OCI-LY7 (cell line): ENCODE results near the gene ITGA4. TPM values are rescaled to one million over a fixed set of nuclear protein-coding genes. Genes with fewer than 3 reads are reported as not detected.
A peak's percentile ranks its signal among the peaks of the same experiment; 100 is the strongest.

Experiments used
- BruUV-seq: library from RNA; stranded (reverse); fragments of 400-500 nt; replicated peaks from 2 replicates; lab custom pipeline; 2021; lab: Mats Ljungman, UMichigan
- CTCF ChIA-PET: fragments of 300-600 bp; sonication (Branson Sonifier 250); formaldehyde crosslinking; loops from one replicate; lab custom pipeline; 2022; ENCODE audit warnings: antibody characterized with exemption; ENCODE audit not compliant: unreplicated experiment; lab: Charles Lee
- POLR2A ChIA-PET: fragments of 300-600 bp; sonication (Branson Sonifier 250); formaldehyde crosslinking; loops from one replicate; lab custom pipeline; 2022; ENCODE audit warnings: antibody characterized with exemption; lab: Charles Lee
- DNase-seq: peaks from one replicate; pipeline ENCODE4 v3.0.0-alpha.2; 2015; ENCODE audit warnings: low spot score
- H2AFZ ChIP-seq: fragments of 200-600 bp; sonication (generic), shearing (Covaris generic); 2 replicates; pipeline ENCODE4 v1.6.1; 2014; ENCODE audit warnings: mild to moderate bottlenecking, antibody characterized with exemption, low read length, moderate library complexity
- H3K27ac ChIP-seq: fragments of 200-600 bp; sonication (generic); 2 replicates; pipeline ENCODE4 v1.5.1; 2014; ENCODE audit warnings: mixed run types, low read depth, mild to moderate bottlenecking, moderate library complexity, low read length, inconsistent platforms; ENCODE audit not compliant: poor library complexity, severe bottlenecking
- H3K36me3 ChIP-seq: fragments of 200-600 bp; sonication (generic); 2 replicates; pipeline ENCODE4 v1.6.1; 2014; ENCODE audit warnings: mild to moderate bottlenecking, antibody characterized with exemption, low read length, moderate library complexity, mixed read lengths; ENCODE audit not compliant: insufficient read depth
- H3K4me1 ChIP-seq: fragments of 200-600 bp; sonication (generic); 2 replicates; pipeline ENCODE4 v1.5.1; 2014; ENCODE audit warnings: mild to moderate bottlenecking, low read length; ENCODE audit not compliant: insufficient read depth, poor library complexity, severe bottlenecking
- H3K4me2 ChIP-seq: fragments of 200-600 bp; sonication (generic); 2 replicates; pipeline ENCODE4 v1.6.1; 2014; ENCODE audit warnings: mild to moderate bottlenecking, low read length
- H3K4me3 ChIP-seq: fragments of 200-600 bp; sonication (generic); 2 replicates; pipeline ENCODE4 v1.5.1; 2014; ENCODE audit warnings: mild to moderate bottlenecking, low read depth, low read length; ENCODE audit not compliant: poor library complexity, severe bottlenecking
- H3K79me2 ChIP-seq: fragments of 200-600 bp; sonication (generic); 2 replicates; pipeline ENCODE4 v1.6.1; 2016; ENCODE audit warnings: low read depth, mild to moderate bottlenecking, low read length, moderate library complexity, mixed read lengths; ENCODE audit not compliant: insufficient read depth
- H3K9me2 ChIP-seq: fragments of 200-600 bp; sonication (generic); 2 replicates; pipeline ENCODE4 v1.6.1; 2016; ENCODE audit warnings: mild to moderate bottlenecking, low read length, mixed read lengths; ENCODE audit not compliant: insufficient read depth
- H3K9me3 ChIP-seq: fragments of 200-600 bp; sonication (generic); 2 replicates; pipeline ENCODE4 v1.6.1; 2014; ENCODE audit warnings: mild to moderate bottlenecking, mixed run types, low read length, mixed read lengths
- H4K20me1 ChIP-seq: fragments of 200-600 bp; sonication (generic); 2 replicates; pipeline ENCODE4 v1.6.1; 2014; ENCODE audit warnings: mild to moderate bottlenecking, antibody characterized with exemption, low read length, moderate library complexity, mixed read lengths; ENCODE audit not compliant: insufficient read depth
- CTCF ChIP-seq: fragments of 200-600 bp; sonication (generic); conservative IDR thresholded peaks from 2 replicates; pipeline ENCODE4 v1.5.1; 2014; ENCODE audit warnings: mild to moderate bottlenecking, antibody characterized with exemption, low read length, moderate library complexity, mixed read lengths
- EZH2phosphoT487 ChIP-seq: fragments of 200-600 bp; sonication (generic); IDR thresholded peaks from 2 replicates; pipeline ENCODE4 v1.6.1; 2018; ENCODE audit warnings: low read depth, borderline replicate concordance, mild to moderate bottlenecking, mixed run types, antibody characterized with exemption, low read length, moderate library complexity, mixed read lengths
- intact Hi-C: fragments of 100-400 bp; cut with micrococcal nuclease; formaldehyde crosslinking; loops from one replicate; pipeline ENCODE4 v1.10.0; 2022; ENCODE audit not compliant: unreplicated experiment
- total RNA-seq, 2 experiments: library from RNA; depleted of rRNA in 1 of 2; stranded (reverse); fragments of >200 nt in 1 of 2; shearing (Covaris generic) in 1 of 2; gene quantifications; 2 replicates each; pipeline ENCODE4 v1.2.3, GENCODE V29; 2014 to 2022

The ITGA4 gene
- total RNA-seq, 2 experiments from 2014 or later = 53.5 to 55.1 TPM

- no peak for TF ChIP-seq EZH2phosphoT487
- no peak for TF ChIP-seq CTCF
- no peaks in the 10 kb centered on the region for H3K9me3 ChIP-seq
- peaks cover 22% of the 10 kb centered on the region for H3K4me1 ChIP-seq
- no TSS peak for BruUV-seq
- peaks cover 30% of the 10 kb centered on the region for H3K36me3 ChIP-seq
- H2AFZ ChIP-seq = no peak overlapping the region
- no peaks in the 10 kb centered on the region for H3K9me2 ChIP-seq
- no peak overlapping the region for H3K4me3 ChIP-seq
- no peak overlapping the region for H3K4me2 ChIP-seq
- CTCF ChIA-PET = interaction anchor here (0.6 to 1.5 kb wide), 6 partner anchors 8 to 162 kb away, joined by 3 to 4 read pairs (median 3); no protein-coding TSS in a partner anchor
- DNase-seq = no peak
- H3K79me2 ChIP-seq = peaks cover 45% of the 10 kb centered on the region; the same call in 1 of the 2 replicates
- intact Hi-C loops = loop anchor here (2.0 to 5.0 kb wide), 2 partner anchors 161 to 251 kb away; no protein-coding TSS in a partner anchor
- H3K27ac ChIP-seq = no peak overlapping the region
- POLR2A ChIA-PET = interaction anchor here (0.6 to 2.2 kb wide), 12 partner anchors 8 to 625 kb away, joined by 3 to 14 read pairs (median 3); partner anchors contain the start of gene ITGA4
- H4K20me1 ChIP-seq = no peaks in the 10 kb centered on the region
These were observed 8.6 kb downstream of the ITGA4 start for GRCh38 chr2:181465676-181466375.

- Histone ChIP-seq H3K79me2 (peaks cover 34% of the 10 kb centered on the region; the same call in 1 of the 2 replicates), H3K9me3 (no peaks in the 10 kb centered on the region), H3K27ac (no peak overlapping the region), H3K4me2 (no peak overlapping the region), H3K9me2 (no peaks in the 10 kb centered on the region), H3K4me1 (peaks cover 13% of the 10 kb centered on the region), H2AFZ (no peak overlapping the region), H3K36me3 (peaks cover 24% of the 10 kb centered on the region), H4K20me1 (no peaks in the 10 kb centered on the region), H3K4me3 (no peak overlapping the region)
- BruUV-seq = no TSS peak
- peak; percentile 80 for DNase-seq
- POLR2A ChIA-PET = interaction anchor here (0.6 to 2.2 kb wide), 16 partner anchors 9 to 624 kb away, joined by 3 to 14 read pairs (median 3); partner anchors contain the start of gene ITGA4
- intact Hi-C loops = loop anchor here (2.0 to 5.0 kb wide), 2 partner anchors 162 to 250 kb away; no protein-coding TSS in a partner anchor
- TF ChIP-seq EZH2phosphoT487 = no peak
- peak; percentile 98 for TF ChIP-seq CTCF
- CTCF ChIA-PET = interaction anchor here (0.6 to 1.5 kb wide), 8 partner anchors 9 to 163 kb away, joined by 3 to 4 read pairs (median 3); no protein-coding TSS in a partner anchor
These were observed 9.7 kb downstream of the ITGA4 start for GRCh38 chr2:181466661-181467576.
